ENCODE measurements around the gene VWA3B. TPM values are rescaled to one million over a fixed set of nuclear protein-coding genes. Genes with fewer than 3 reads are reported as not detected.

VWA3B gene
- total and polyA plus RNA-seq, 4 donors = 3.5 to 29.2 (median 11.2) TPM

DNA sequence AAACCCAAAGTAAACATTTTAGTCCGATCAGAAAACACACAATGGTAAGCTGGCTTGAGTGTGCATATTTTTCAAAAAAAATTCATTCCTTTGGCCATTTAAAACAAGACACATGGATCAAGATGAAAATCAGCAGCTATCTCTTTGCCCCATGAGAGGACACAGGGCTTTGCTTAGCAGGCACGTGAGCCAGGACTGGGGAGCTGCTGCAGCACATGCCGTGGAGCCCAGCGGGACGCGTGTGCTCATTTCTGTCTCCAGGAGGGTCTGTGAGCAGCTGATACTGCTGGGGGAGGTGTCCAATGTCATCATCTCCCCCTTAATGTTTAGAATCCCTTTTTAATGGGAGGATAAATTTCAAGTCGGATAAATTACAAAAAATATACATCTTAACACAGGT, 209.5 kb downstream of the VWA3B start:
- DNase-seq = no peak
- Histone ChIP-seq H3K27ac (ENCODE audit: low read depth in 1 of 2, low read length in 1 of 2) (no peak overlapping the region), H3K27me3 (ENCODE audit: control insufficient read depth in 3 of 3, insufficient read depth in 3 of 3, low read length in 2 of 3) (peaks cover 0 to 6% (median 0%) of the 10 kb centered on the region in 3 donors), H3K9me3 (ENCODE audit: control insufficient read depth in 4 of 4, insufficient read depth in 3 of 4, low read length in 3 of 4) (no peaks in the 10 kb centered on the region), H3K9ac (ENCODE audit: insufficient read depth in 1 of 2, low read length in 2 of 2) (no peak overlapping the region), H3K36me3 (ENCODE audit: control insufficient read depth in 4 of 4, insufficient read depth in 4 of 4, low read length in 4 of 4) (no peaks in the 10 kb centered on the region), H3K4me3 (no peak overlapping the region), H3K4me1 (ENCODE audit: control insufficient read depth in 5 of 5, insufficient read depth in 5 of 5, low read length in 5 of 5) (peaks cover 0 to 1% (median 0%) of the 10 kb centered on the region in 5 donors)
- WGBS, 2 donors = 71 to 85% methylated on average over 7 of the region's 7 CpGs
- TF ChIP-seq, protein P1, sequence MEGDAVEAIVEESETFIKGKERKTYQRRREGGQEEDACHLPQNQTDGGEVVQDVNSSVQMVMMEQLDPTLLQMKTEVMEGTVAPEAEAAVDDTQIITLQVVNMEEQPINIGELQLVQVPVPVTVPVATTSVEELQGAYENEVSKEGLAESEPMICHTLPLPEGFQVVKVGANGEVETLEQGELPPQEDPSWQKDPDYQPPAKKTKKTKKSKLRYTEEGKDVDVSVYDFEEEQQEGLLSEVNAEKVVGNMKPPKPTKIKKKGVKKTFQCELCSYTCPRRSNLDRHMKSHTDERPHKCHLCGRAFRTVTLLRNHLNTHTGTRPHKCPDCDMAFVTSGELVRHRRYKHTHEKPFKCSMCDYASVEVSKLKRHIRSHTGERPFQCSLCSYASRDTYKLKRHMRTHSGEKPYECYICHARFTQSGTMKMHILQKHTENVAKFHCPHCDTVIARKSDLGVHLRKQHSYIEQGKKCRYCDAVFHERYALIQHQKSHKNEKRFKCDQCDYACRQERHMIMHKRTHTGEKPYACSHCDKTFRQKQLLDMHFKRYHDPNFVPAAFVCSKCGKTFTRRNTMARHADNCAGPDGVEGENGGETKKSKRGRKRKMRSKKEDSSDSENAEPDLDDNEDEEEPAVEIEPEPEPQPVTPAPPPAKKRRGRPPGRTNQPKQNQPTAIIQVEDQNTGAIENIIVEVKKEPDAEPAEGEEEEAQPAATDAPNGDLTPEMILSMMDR (IDR thresholded peaks at IDR 0.05; ENCODE audit: control extremely low read depth, extremely low read depth) = no peak
- no peak for ATAC-seq (ENCODE audit: insufficient read depth, low FRiP score)

DNA sequence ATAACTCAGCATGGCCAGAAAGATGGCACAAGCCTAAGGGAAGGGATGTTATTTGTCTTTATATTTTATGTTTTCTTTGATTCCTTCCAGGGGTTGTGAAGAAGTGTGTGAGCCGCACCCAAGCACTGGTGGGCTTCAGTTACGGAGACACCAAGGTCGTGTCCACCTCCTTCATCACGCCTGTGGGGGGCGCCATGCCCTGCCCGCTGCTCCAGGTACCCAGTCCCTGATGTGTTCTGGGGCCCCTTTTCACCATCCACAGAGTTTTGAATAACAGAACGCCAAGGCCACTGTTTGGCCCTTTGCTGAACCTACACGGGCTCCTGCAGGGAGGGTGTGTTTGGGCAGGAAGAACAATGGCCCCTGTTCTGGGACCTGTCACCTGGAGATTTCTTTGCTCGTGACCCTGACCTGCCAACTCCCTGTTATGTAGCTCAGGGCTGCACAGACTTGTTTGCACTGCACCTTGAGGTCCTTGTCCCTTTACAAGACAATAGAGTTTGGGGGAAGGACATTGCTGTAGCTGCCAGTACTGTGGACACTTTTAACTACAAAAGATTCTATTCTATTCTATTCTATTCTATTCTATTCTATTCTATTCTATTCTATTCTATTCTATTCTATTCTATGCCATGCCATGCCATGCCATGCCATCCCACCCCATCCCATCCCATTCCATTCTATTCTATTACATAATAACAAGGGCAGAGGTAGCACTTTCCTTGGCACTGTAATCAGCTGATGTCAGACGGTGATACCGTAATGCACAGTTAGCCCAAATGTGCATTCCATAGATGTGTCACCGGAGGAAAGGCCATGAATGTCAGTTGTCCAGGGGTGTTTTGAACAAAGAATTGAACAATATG, 211.1 kb downstream of the VWA3B start:
- no peak for DNase-seq
- no peak for ATAC-seq (ENCODE audit: insufficient read depth, low FRiP score)
- TF ChIP-seq, protein P1 (IDR thresholded peaks at IDR 0.05; ENCODE audit: control extremely low read depth, extremely low read depth) = no peak
- WGBS, 2 donors = 74 to 80% methylated on average over 12 of the region's 12 CpGs
- Histone ChIP-seq H3K9me3 (ENCODE audit: control insufficient read depth in 4 of 4, insufficient read depth in 3 of 4, low read length in 3 of 4) (no peaks in the 10 kb centered on the region), H3K9ac (ENCODE audit: insufficient read depth in 1 of 2, low read length in 2 of 2) (no peak overlapping the region), H3K4me1 (ENCODE audit: control insufficient read depth in 5 of 5, insufficient read depth in 5 of 5, low read length in 5 of 5) (peaks cover 0 to 1% (median 0%) of the 10 kb centered on the region in 5 donors), H3K27ac (ENCODE audit: low read depth in 1 of 2, low read length in 1 of 2) (no peak overlapping the region), H3K4me3 (no peak overlapping the region), H3K36me3 (ENCODE audit: control insufficient read depth in 4 of 4, insufficient read depth in 4 of 4, low read length in 4 of 4) (no peaks in the 10 kb centered on the region), H3K27me3 (ENCODE audit: control insufficient read depth in 3 of 3, insufficient read depth in 3 of 3, low read length in 2 of 3) (peaks cover 0 to 6% (median 0%) of the 10 kb centered on the region in 3 donors)

DNA sequence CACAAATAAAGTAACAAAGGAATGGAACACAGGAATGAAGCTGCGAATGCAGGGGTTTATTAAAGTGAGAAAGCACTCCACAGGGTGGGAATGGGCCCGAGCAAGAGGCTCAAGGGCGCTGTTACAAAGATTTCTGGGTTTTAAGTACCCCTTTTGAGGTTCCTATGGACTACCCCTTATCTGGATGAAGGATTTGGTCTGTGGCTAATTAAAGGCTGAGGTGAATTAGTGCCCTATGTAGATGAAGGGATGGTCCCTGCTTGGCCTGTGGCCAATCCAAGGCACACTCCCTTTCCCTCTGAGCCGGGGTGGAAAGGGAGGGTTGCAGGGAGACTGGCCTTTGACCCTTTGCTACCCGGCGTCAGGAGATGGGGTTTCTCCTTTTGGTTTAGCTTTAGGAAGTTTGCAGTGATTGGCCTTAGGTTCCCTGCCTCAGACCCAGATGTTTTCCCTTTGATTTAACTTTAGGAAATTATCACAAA, 211.8 kb downstream of the VWA3B start:
- ATAC-seq (ENCODE audit: insufficient read depth, low FRiP score) (no peak), DNase-seq (no peak)
- peaks cover 0 to 6% (median 0%) of the 10 kb centered on the region in 3 donors for H3K27me3 ChIP-seq (ENCODE audit: control insufficient read depth in 3 of 3, insufficient read depth in 3 of 3, low read length in 2 of 3)
- H3K4me1 ChIP-seq (ENCODE audit: control insufficient read depth in 5 of 5, insufficient read depth in 5 of 5, low read length in 5 of 5) = peaks cover 0 to 1% (median 0%) of the 10 kb centered on the region in 5 donors
- 58 to 65% methylated on average over 6 of the region's 6 CpGs for WGBS, 2 donors
- no peak overlapping the region for H3K9ac ChIP-seq (ENCODE audit: insufficient read depth in 1 of 2, low read length in 2 of 2)
- H3K36me3 ChIP-seq (ENCODE audit: control insufficient read depth in 4 of 4, insufficient read depth in 4 of 4, low read length in 4 of 4) = no peaks in the 10 kb centered on the region
- H3K27ac ChIP-seq (ENCODE audit: low read depth in 1 of 2, low read length in 1 of 2) = no peak overlapping the region
- no peak overlapping the region for H3K4me3 ChIP-seq
- TF ChIP-seq, protein P1 (IDR thresholded peaks at IDR 0.05; ENCODE audit: control extremely low read depth, extremely low read depth) = no peak
- H3K9me3 ChIP-seq (ENCODE audit: control insufficient read depth in 4 of 4, insufficient read depth in 3 of 4, low read length in 3 of 4) = no peaks in the 10 kb centered on the region
